ENCODE results near the gene OR10G8. TPM values are rescaled to one million over a fixed set of nuclear protein-coding genes. Genes with fewer than 3 reads are reported as not detected.

Gene OR10G8, protein sequence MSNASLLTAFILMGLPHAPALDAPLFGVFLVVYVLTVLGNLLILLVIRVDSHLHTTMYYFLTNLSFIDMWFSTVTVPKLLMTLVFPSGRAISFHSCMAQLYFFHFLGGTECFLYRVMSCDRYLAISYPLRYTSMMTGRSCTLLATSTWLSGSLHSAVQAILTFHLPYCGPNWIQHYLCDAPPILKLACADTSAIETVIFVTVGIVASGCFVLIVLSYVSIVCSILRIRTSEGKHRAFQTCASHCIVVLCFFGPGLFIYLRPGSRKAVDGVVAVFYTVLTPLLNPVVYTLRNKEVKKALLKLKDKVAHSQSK
- not detected in 2 replicates for total RNA-seq

GRCh38 chr11:124026498-124026897, at the start of gene OR10G8:
Gene OR10G8, plus strand, starts transcription at chr11:124026798. Its CDS starts 2,825 bp downstream, at chr11:124029623.

DNA sequence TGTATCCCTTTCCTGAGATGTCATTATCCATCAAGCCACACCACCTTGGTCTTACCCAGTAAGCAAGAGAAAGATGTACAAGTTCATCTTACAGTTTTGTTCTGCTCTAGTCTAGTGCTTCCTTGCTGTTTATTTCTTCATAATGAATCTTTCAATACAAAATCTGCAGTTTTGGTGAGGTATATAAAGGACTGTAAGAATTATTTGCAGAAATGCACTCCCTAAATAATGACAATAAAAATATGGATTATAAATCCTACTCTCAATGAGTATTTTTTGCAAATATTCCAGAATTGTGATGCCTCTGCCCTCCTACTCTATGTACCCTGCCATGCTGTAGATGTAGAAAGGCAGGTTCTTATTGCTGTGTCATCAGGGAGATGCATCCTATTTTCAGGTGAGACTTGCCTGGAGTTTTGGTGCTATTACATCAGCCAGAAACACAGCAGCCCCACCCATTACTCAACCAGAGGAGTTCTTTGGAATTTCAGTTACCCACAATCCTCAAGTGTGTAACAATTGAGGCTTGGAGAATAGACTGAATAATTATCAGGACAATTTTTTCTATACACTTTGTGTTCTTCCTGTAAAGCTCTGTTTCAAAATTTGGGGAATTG, 48.8 kb upstream of the OR10G8 start, which contains the start of gene OR10S1:
Gene OR10S1, minus strand, starts transcription at position 51 of the 617 bp plus-strand sequence. CDS start 117 bp downstream, outside the sequence.

GRCh38 chr11:123995119-123995518, 31.5 kb upstream of the OR10G8 start, which contains the start of gene OR10G6:
Gene OR10G6, minus strand, starts transcription at chr11:123995161. Its CDS starts 0 bp downstream, at chr11:123995161.

GRCh38 chr11:124012697-124013096, 13.9 kb upstream of the OR10G8 start, which contains the start of gene OR10G4:
Gene OR10G4, plus strand, starts transcription at chr11:124012997. Its CDS starts 2,578 bp downstream, at chr11:124015575.

DNA sequence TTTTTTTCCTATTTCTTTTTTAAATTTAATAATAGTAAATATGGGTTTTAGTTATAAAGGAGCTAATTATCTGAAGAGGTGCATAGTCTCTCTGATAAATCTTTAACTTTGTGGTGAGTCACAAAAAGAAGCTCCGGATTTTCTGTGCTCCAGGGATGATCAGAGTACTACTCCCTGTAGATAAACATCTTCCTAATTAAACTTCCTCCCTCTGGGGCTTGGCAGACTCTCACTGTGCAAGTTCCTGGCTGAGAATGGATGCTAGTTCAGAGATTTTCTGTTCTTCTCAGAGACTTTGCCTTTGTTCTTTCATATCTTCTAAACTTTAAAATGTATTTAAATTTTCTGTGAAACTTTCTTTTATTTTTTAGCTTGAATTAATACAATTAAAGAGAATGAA, 14.7 kb downstream of the OR10G8 start, which contains the start of gene OR10G7:
Gene OR10G7, minus strand, starts transcription at position 72 of the 400 bp plus-strand sequence. CDS start 2,324 bp downstream, outside the sequence.

Other genes starting within 250 kb of the OR10G8 start
- gene OR6M1, start 220.4 kb upstream of the OR10G8 start, total RNA-seq = not detected in 2 replicates
- gene TMEM225, start 141.1 kb upstream of the OR10G8 start, total RNA-seq = not detected in 2 replicates
- gene OR8D4, start 124.6 kb upstream of the OR10G8 start, total RNA-seq = not detected in 2 replicates
- not detected in 2 replicates for gene OR4D5, start 87.2 kb upstream of the OR10G8 start, total RNA-seq
- gene OR6T1, start 83.0 kb upstream of the OR10G8 start, total RNA-seq = not detected in 2 replicates
- gene OR10S1, start 49.0 kb upstream of the OR10G8 start, total RNA-seq = not detected in 2 replicates
- not detected in 2 replicates for gene OR10G6, start 31.6 kb upstream of the OR10G8 start, total RNA-seq
- gene OR10G4, start 13.8 kb upstream of the OR10G8 start, total RNA-seq = not detected in 2 replicates
- not detected in 2 replicates for gene OR10G9, start 3.8 kb upstream of the OR10G8 start, total RNA-seq
- gene OR10G7, start 14.5 kb downstream of the OR10G8 start, total RNA-seq = not detected in 2 replicates
- 4.8 and 5.8 TPM in 2 replicates for gene VWA5A, start 88.7 kb downstream of the OR10G8 start, total RNA-seq
- gene OR10D3, start 156.5 kb downstream of the OR10G8 start, total RNA-seq = not detected in 2 replicates
- not detected in 2 replicates for gene OR8G1, start 214.3 kb downstream of the OR10G8 start, total RNA-seq
- gene OR8G5, start 229.6 kb downstream of the OR10G8 start, total RNA-seq = not detected in 2 replicates

Measured in mammary microvascular endothelial cell (primary cell).